Type B pancreatic cell (in vitro differentiated cells): ENCODE measurements around the gene OR9Q1. TPM values are rescaled to one million over a fixed set of nuclear protein-coding genes. Genes with fewer than 3 reads are reported as not detected.

Experiments used
- DNase-seq: peaks from one replicate; pipeline ENCODE4 v3.0.0; 2021; ENCODE audit warnings: mixed read lengths; ENCODE audit not compliant: unreplicated experiment; ENCODE audit errors: extremely low spot score
- H3K27ac Mint-ChIP-seq: 2 replicates; pipeline ENCODE4 v1.8.0; 2021; ENCODE audit warnings: mild to moderate bottlenecking, mixed read lengths
- H3K27me3 Mint-ChIP-seq: 2 replicates; pipeline ENCODE4 v1.8.0; 2021; ENCODE audit warnings: mixed read lengths
- H3K36me3 Mint-ChIP-seq: 2 replicates; pipeline ENCODE4 v1.8.0; 2021; ENCODE audit warnings: mixed read lengths
- H3K4me1 Mint-ChIP-seq: one replicate; pipeline ENCODE4 v1.8.0; 2021; ENCODE audit warnings: mixed read lengths; ENCODE audit not compliant: unreplicated experiment
- H3K4me3 Mint-ChIP-seq: 2 replicates; pipeline ENCODE4 v1.8.0; 2021; ENCODE audit warnings: mild to moderate bottlenecking, mixed read lengths
- H3K9me3 Mint-ChIP-seq: 2 replicates; pipeline ENCODE4 v1.8.0; 2021; ENCODE audit warnings: mixed read lengths
- CTCF ChIP-seq: fragments of 200-600 bp; sonication (generic); conservative IDR thresholded peaks from 2 replicates; pipeline ENCODE4 v1.5.0; 2021; ENCODE audit warnings: antibody characterized with exemption, mild to moderate bottlenecking
- total RNA-seq: library from RNA; stranded (reverse); gene quantifications from 2 replicates; pipeline ENCODE4 v1.2.1, GENCODE V29; 2021; ENCODE audit warnings: low replicate concordance

Gene OR9Q1
- total RNA-seq, 1 donor from 2014 or later: not detected

GRCh38 chr11:58186938-58187337 is 163.3 kb downstream of the OR9Q1 start:
- H3K4me3 Mint-ChIP-seq: no peak overlapping the region
- no peak overlapping the region for H3K27ac Mint-ChIP-seq
- no peak for DNase-seq
- peaks cover 3% of the 10 kb centered on the region for H3K27me3 Mint-ChIP-seq
- TF ChIP-seq CTCF: no peak
- no peaks in the 10 kb centered on the region for H3K36me3 Mint-ChIP-seq
- H3K9me3 Mint-ChIP-seq: no peaks in the 10 kb centered on the region
- no peaks in the 10 kb centered on the region for H3K4me1 Mint-ChIP-seq

- Mint-ChIP-seq H3K27me3 (peaks cover 3% of the 10 kb centered on the region), H3K9me3 (no peaks in the 10 kb centered on the region), H3K36me3 (no peaks in the 10 kb centered on the region), H3K4me1 (no peaks in the 10 kb centered on the region), H3K27ac (no peak within 1 kb of the TSS), H3K4me3 (no peak within 1 kb of the TSS)
- no peak for TF ChIP-seq CTCF
- DNase-seq: no peak
These were observed 165.1 kb downstream of the OR9Q1 start, which contains the start of gene OR9Q2 for GRCh38 chr11:58188770-58189169. Gene OR9Q2 (plus strand): TSS chr11:58189070. CDS start chr11:58190491, 1,421 bp downstream.

GRCh38 chr11:58192229-58192628 is 168.5 kb downstream of the OR9Q1 start:
- DNase-seq: no peak
- no peaks in the 10 kb centered on the region for H3K27me3 Mint-ChIP-seq
- no peak for TF ChIP-seq CTCF
- no peak overlapping the region for H3K27ac Mint-ChIP-seq
- no peak overlapping the region for H3K4me3 Mint-ChIP-seq
- H3K9me3 Mint-ChIP-seq: no peaks in the 10 kb centered on the region
- H3K36me3 Mint-ChIP-seq: no peaks in the 10 kb centered on the region
- no peaks in the 10 kb centered on the region for H3K4me1 Mint-ChIP-seq

GRCh38 chr11:58193391-58193790 is 169.7 kb downstream of the OR9Q1 start:
- Mint-ChIP-seq H3K9me3 (no peaks in the 10 kb centered on the region), H3K36me3 (no peaks in the 10 kb centered on the region), H3K4me3 (no peak overlapping the region), H3K27ac (no peak overlapping the region), H3K4me1 (no peaks in the 10 kb centered on the region), H3K27me3 (no peaks in the 10 kb centered on the region)
- DNase-seq: no peak
- no peak for TF ChIP-seq CTCF

- no peak overlapping the region for H3K4me3 Mint-ChIP-seq
- H3K27me3 Mint-ChIP-seq: no peaks in the 10 kb centered on the region
- no peaks in the 10 kb centered on the region for H3K4me1 Mint-ChIP-seq
- TF ChIP-seq CTCF: no peak
- H3K36me3 Mint-ChIP-seq: no peaks in the 10 kb centered on the region
- DNase-seq: no peak
- no peaks in the 10 kb centered on the region for H3K9me3 Mint-ChIP-seq
- no peak overlapping the region for H3K27ac Mint-ChIP-seq
These were observed 172.3 kb downstream of the OR9Q1 start for GRCh38 chr11:58195939-58196338.

GRCh38 chr11:58199271-58199670 is 175.6 kb downstream of the OR9Q1 start:
- no peaks in the 10 kb centered on the region for H3K27me3 Mint-ChIP-seq
- H3K27ac Mint-ChIP-seq: no peak overlapping the region
- TF ChIP-seq CTCF: no peak
- H3K4me1 Mint-ChIP-seq: no peaks in the 10 kb centered on the region
- H3K9me3 Mint-ChIP-seq: no peaks in the 10 kb centered on the region
- DNase-seq: no peak
- H3K36me3 Mint-ChIP-seq: no peaks in the 10 kb centered on the region
- no peak overlapping the region for H3K4me3 Mint-ChIP-seq
